ENCODE results near the gene WDR93.

DNA sequence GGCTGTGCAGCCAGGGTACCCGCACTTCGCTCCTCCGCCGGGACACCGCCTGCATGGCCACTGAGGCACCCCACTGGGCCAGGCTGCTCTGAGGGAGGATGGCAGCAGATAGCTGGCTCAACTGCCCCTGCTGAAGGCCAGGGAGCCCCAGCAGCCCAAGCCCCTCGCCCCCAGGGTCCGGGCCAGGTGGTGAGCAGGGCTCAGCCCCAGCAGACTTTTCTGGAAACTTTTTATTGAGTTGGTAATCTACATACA is 23.0 kb upstream of the WDR93 start:
- TF ChIP-seq, protein P1, sequence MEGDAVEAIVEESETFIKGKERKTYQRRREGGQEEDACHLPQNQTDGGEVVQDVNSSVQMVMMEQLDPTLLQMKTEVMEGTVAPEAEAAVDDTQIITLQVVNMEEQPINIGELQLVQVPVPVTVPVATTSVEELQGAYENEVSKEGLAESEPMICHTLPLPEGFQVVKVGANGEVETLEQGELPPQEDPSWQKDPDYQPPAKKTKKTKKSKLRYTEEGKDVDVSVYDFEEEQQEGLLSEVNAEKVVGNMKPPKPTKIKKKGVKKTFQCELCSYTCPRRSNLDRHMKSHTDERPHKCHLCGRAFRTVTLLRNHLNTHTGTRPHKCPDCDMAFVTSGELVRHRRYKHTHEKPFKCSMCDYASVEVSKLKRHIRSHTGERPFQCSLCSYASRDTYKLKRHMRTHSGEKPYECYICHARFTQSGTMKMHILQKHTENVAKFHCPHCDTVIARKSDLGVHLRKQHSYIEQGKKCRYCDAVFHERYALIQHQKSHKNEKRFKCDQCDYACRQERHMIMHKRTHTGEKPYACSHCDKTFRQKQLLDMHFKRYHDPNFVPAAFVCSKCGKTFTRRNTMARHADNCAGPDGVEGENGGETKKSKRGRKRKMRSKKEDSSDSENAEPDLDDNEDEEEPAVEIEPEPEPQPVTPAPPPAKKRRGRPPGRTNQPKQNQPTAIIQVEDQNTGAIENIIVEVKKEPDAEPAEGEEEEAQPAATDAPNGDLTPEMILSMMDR (conservative IDR thresholded peaks at IDR 0.05; ENCODE audit: low read depth, low read length) = no peak
- no peak for TF ChIP-seq SMC3 (IDR thresholded peaks at IDR 0.05; ENCODE audit: low read depth, low read length)
- no peak for TF ChIP-seq RFX5 (IDR thresholded peaks at IDR 0.05; ENCODE audit: low read depth, low read length)
- TF ChIP-seq USF2 (IDR thresholded peaks at IDR 0.05; ENCODE audit: low read depth, low read length) = no peak
- no peak for TF ChIP-seq POLR2A (IDR thresholded peaks at IDR 0.05; ENCODE audit: low read depth, low read length)
- TF ChIP-seq RCOR1 (IDR thresholded peaks at IDR 0.05; ENCODE audit: insufficient replicate concordance, low read length) = no peak

All from IMR-90 (cell line).